ENCODE measurements around the gene PMS1. TPM values are rescaled to one million over a fixed set of nuclear protein-coding genes. Genes with fewer than 3 reads are reported as not detected.

PMS1 gene
- total and polyA plus RNA-seq, 12 donors = 8.0 to 32.7 (median 19.2) TPM

GRCh38 chr2:189913821-189914220, 129.6 kb downstream of the PMS1 start:
- Histone ChIP-seq H3K27ac (no peak overlapping the region), H3K4me3 (no peak overlapping the region), H3K27me3 (no peaks in the 10 kb centered on the region), H3K9me3 (replicated peaks in 1 of 3) (peaks cover 0 to 5% (median 0%) of the 10 kb centered on the region in 3 donors), H3K4me1 (replicated peaks in 1 of 2) (no peaks in the 10 kb centered on the region), H3K36me3 (replicated peaks in 1 of 2) (no peaks in the 10 kb centered on the region)
- 68 to 74% (median 71%) methylated on average over 3 of the region's 3 CpGs for WGBS, 4 donors
- intact Hi-C loops (cut with DNase I) = no loop called here
- DNase-seq = no peak
- TF ChIP-seq CTCF (IDR thresholded peaks at IDR 0.05) = no peak
- no peak for TF ChIP-seq POLR2A (IDR thresholded peaks at IDR 0.05)

- H3K27me3 ChIP-seq = no peaks in the 10 kb centered on the region
- 78 to 92% (median 88%) methylated on average over 2 of the region's 2 CpGs for WGBS, 4 donors
- TF ChIP-seq CTCF (IDR thresholded peaks at IDR 0.05) (no peak), POLR2A (IDR thresholded peaks at IDR 0.05) (no peak)
- intact Hi-C loops (cut with DNase I) = no loop called here
- H3K9me3 ChIP-seq (replicated peaks in 1 of 3) = peaks cover 0 to 5% (median 0%) of the 10 kb centered on the region in 3 donors
- DNase-seq = no peak
- H3K36me3 ChIP-seq (replicated peaks in 1 of 2) = no peaks in the 10 kb centered on the region
- no peak overlapping the region for H3K27ac ChIP-seq
- H3K4me3 ChIP-seq = no peak overlapping the region
- H3K4me1 ChIP-seq (replicated peaks in 1 of 2) = no peaks in the 10 kb centered on the region
Measured at GRCh38 chr2:189916651-189917050, 132.4 kb downstream of the PMS1 start.

Other genes starting within 250 kb of the PMS1 start
- 1,000 to 10,000 TPM in 5 of 9 donors, 100 to 1,000 TPM in 3, 10 to 100 TPM in 1; 84.1 to 3,561 (median 1,079) TPM for gene SLC40A1, start 203.7 kb upstream of the PMS1 start, total RNA-seq
- gene SLC40A1, start 203.7 kb upstream of the PMS1 start, polyA plus RNA-seq = 100 to 1,000 TPM; 115 to 215 (median 154) TPM
- 10 to 100 TPM; 27.5 to 64.1 (median 43.1) TPM for gene ASNSD1, start 123.0 kb upstream of the PMS1 start, total RNA-seq
- 100 to 1,000 TPM in 1 of 3 donors, 10 to 100 TPM in 2; 29.3 to 101 (median 38.2) TPM for gene ASNSD1, start 123.0 kb upstream of the PMS1 start, polyA plus RNA-seq
- 10 to 100 TPM in 4 of 9 donors, 1 to 10 TPM in 5; 4.2 to 17.2 (median 6.1) TPM for gene ANKAR, start 109.8 kb upstream of the PMS1 start, total RNA-seq
- 1 to 10 TPM; 2.4 to 8.2 (median 2.6) TPM for gene ANKAR, start 109.8 kb upstream of the PMS1 start, polyA plus RNA-seq
- gene OSGEPL1, start 21.7 kb upstream of the PMS1 start, total RNA-seq = 10 to 100 TPM in 8 of 9 donors, 1 to 10 TPM in 1; 6.9 to 23.1 (median 14.6) TPM
- gene OSGEPL1, start 21.7 kb upstream of the PMS1 start, polyA plus RNA-seq = 10 to 100 TPM in 1 of 3 donors, 1 to 10 TPM in 2; 6.3 to 13.6 (median 7.2) TPM
- 100 to 1,000 TPM in 1 of 9 donors, 10 to 100 TPM in 8; 34.7 to 144 (median 49.7) TPM for gene ORMDL1, start 111 bp upstream of the PMS1 start, total RNA-seq
- 100 to 1,000 TPM in 2 of 3 donors, 10 to 100 TPM in 1; 80.1 to 272 (median 169) TPM for gene ORMDL1, start 111 bp upstream of the PMS1 start, polyA plus RNA-seq